ENCODE measurements around the gene LAMB4.
A peak's percentile ranks its signal among the peaks of the same experiment; 100 is the strongest.

Gene LAMB4

DNA sequence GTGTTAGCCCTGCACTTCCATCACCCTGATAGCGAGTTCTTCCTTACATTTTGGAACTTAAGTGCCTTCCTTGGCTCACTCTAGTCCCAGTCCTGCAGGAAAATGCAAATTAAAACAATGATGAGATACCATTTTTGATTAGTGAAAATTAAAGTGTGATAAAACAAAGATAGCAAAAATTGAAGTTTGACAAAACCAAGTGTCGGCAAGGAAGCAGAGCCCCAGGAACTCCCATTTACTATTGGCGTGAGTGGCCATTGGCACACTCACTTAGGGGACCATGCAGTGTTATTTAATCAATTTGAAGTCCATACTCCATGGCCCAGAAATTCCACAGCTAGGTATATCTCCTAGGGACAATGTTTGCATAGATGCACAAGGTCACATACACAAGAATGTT, 28.4 kb downstream of the LAMB4 start:
- TF ChIP-seq MYC (IDR thresholded peaks at IDR 0.05; ENCODE audit: low read depth, low read length) (no peak), POLR2A (IDR thresholded peaks at IDR 0.05; ENCODE audit: extremely low read depth, insufficient read length) (no peak), MAX (IDR thresholded peaks at IDR 0.05; ENCODE audit: low read depth, low read length) (no peak)
- TF ChIP-seq, protein P1, sequence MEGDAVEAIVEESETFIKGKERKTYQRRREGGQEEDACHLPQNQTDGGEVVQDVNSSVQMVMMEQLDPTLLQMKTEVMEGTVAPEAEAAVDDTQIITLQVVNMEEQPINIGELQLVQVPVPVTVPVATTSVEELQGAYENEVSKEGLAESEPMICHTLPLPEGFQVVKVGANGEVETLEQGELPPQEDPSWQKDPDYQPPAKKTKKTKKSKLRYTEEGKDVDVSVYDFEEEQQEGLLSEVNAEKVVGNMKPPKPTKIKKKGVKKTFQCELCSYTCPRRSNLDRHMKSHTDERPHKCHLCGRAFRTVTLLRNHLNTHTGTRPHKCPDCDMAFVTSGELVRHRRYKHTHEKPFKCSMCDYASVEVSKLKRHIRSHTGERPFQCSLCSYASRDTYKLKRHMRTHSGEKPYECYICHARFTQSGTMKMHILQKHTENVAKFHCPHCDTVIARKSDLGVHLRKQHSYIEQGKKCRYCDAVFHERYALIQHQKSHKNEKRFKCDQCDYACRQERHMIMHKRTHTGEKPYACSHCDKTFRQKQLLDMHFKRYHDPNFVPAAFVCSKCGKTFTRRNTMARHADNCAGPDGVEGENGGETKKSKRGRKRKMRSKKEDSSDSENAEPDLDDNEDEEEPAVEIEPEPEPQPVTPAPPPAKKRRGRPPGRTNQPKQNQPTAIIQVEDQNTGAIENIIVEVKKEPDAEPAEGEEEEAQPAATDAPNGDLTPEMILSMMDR (IDR thresholded peaks at IDR 0.05; ENCODE audit: low read depth, low read length) = no peak
- H3K4me3 ChIP-seq (ENCODE audit: low read depth, low read length) = no peak overlapping the region
- DNase-seq (ENCODE audit: low read depth) = no peak

GRCh38 chr7:108099713-108100112, 30.4 kb downstream of the LAMB4 start:
- TF ChIP-seq, protein P1 (IDR thresholded peaks at IDR 0.05; ENCODE audit: low read depth, low read length) = no peak
- TF ChIP-seq POLR2A (IDR thresholded peaks at IDR 0.05; ENCODE audit: extremely low read depth, insufficient read length) (no peak), MYC (IDR thresholded peaks at IDR 0.05; ENCODE audit: low read depth, low read length) (no peak), MAX (IDR thresholded peaks at IDR 0.05; ENCODE audit: low read depth, low read length) (no peak)
- H3K4me3 ChIP-seq (ENCODE audit: low read depth, low read length) = no peak overlapping the region
- no peak for DNase-seq (ENCODE audit: low read depth)

GRCh38 chr7:108097703-108098102, 32.5 kb downstream of the LAMB4 start:
- H3K4me3 ChIP-seq (ENCODE audit: low read depth, low read length) = no peak overlapping the region
- DNase-seq (ENCODE audit: low read depth) = peak; percentile 41
- TF ChIP-seq MAX (IDR thresholded peaks at IDR 0.05; ENCODE audit: low read depth, low read length) (no peak), POLR2A (IDR thresholded peaks at IDR 0.05; ENCODE audit: extremely low read depth, insufficient read length) (no peak)
- TF ChIP-seq, protein P1 (IDR thresholded peaks at IDR 0.05; ENCODE audit: low read depth, low read length) = peak; percentile 71

DNA sequence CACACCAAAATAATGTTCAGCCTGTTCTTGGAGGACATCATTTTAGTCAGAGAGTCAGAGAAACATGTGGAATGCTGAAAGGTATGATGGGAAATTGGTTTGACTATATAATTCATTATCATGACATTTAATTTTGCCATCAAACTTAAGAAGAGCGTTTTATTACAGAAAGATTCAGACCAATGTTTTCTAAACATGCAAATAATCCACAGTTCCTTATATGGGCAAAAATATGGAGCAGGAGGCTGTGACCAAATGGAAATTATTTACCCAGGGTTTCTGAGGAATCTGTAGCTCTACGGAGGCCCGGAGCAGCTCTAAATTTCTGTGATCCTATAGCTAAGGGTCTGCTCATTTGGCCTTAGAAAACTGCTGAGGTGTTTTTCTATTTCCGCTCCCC, 33.2 kb downstream of the LAMB4 start:
- no peak for TF ChIP-seq MAX (IDR thresholded peaks at IDR 0.05; ENCODE audit: low read depth, low read length)
- no peak for TF ChIP-seq POLR2A (IDR thresholded peaks at IDR 0.05; ENCODE audit: extremely low read depth, insufficient read length)
- TF ChIP-seq MYC (IDR thresholded peaks at IDR 0.05; ENCODE audit: low read depth, low read length) = no peak
- TF ChIP-seq, protein P1 (IDR thresholded peaks at IDR 0.05; ENCODE audit: low read depth, low read length) = no peak
- H3K4me3 ChIP-seq (ENCODE audit: low read depth, low read length) = no peak overlapping the region
- DNase-seq (ENCODE audit: low read depth) = no peak

GRCh38 chr7:108094933-108095710, 35.0 kb downstream of the LAMB4 start:
- TF ChIP-seq MAX (IDR thresholded peaks at IDR 0.05; ENCODE audit: low read depth, low read length) (no peak), POLR2A (IDR thresholded peaks at IDR 0.05; ENCODE audit: extremely low read depth, insufficient read length) (no peak), MYC (IDR thresholded peaks at IDR 0.05; ENCODE audit: low read depth, low read length) (no peak)
- TF ChIP-seq, protein P1 (IDR thresholded peaks at IDR 0.05; ENCODE audit: low read depth, low read length) = no peak
- H3K4me3 ChIP-seq (ENCODE audit: low read depth, low read length) = no peak overlapping the region
- no peak for DNase-seq (ENCODE audit: low read depth)

All from NB4 (cell line).